Activated CD4-positive, alpha-beta T cell treated with anti-CD3 and anti-CD28 coated beads, Interleukin-2, amount 10 ng/mL, durations not matched to agents 24 days and 14 days (primary cell): ENCODE measurements around the gene SKIC8. TPM values are rescaled to one million over a fixed set of nuclear protein-coding genes. Genes with fewer than 3 reads are reported as not detected.
A peak's percentile ranks its signal among the peaks of the same experiment; 100 is the strongest.
"Not testable (repeated sequence)": the region's sequence is repeated elsewhere in the genome, so short reads cannot be mapped to it uniquely, and the experiment has no call there.

Experiments
- DNase-seq: peaks from one replicate; pipeline ENCODE4 v3.0.0; 2022
- H3K27ac Mint-ChIP-seq: one replicate; pipeline ENCODE4 v1.8.0; 2022; ENCODE audit warnings: mild to moderate bottlenecking, mixed read lengths
- H3K27me3 Mint-ChIP-seq: one replicate; pipeline ENCODE4 v1.8.0; 2022; ENCODE audit warnings: mixed read lengths
- H3K36me3 Mint-ChIP-seq: one replicate; pipeline ENCODE4 v1.8.0; 2022; ENCODE audit warnings: low read depth, mild to moderate bottlenecking, mixed read lengths
- H3K4me1 Mint-ChIP-seq: one replicate; pipeline ENCODE4 v1.8.0; 2021; ENCODE audit warnings: mixed read lengths
- H3K4me3 Mint-ChIP-seq: one replicate; pipeline ENCODE4 v1.8.0; 2022; ENCODE audit warnings: mild to moderate bottlenecking, moderate library complexity, mixed read lengths
- H3K9me3 Mint-ChIP-seq: one replicate; pipeline ENCODE4 v1.8.0; 2021; ENCODE audit warnings: mixed read lengths
- intact Hi-C: fragments of 100-400 bp; cut with micrococcal nuclease; formaldehyde crosslinking; loops from one replicate; pipeline ENCODE4 v1.15.1; 2023
- total RNA-seq: library from RNA; stranded (reverse); gene quantifications from 2 replicates; pipeline ENCODE4 v1.2.3, GENCODE V29; 2022

The SKIC8 gene
- total RNA-seq, 1 donor from 2014 or later = 57.6 TPM

DNA sequence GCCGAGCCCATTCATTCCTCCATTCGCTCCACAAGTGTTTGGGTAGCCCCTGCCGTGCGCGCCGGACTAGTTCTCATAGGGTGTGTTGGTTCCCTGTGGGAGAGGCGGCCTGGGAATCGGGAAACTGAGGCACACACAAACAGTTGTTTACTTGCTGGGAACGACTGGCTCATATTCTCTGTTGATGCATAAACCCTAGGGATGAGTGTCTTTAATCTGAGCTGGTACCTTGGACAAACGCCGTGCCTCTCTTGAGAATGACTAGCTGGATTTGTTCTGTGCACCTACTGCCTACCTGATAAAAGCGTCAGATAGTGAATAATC is 34.3 kb downstream of the SKIC8 start:
- no peaks in the 10 kb centered on the region for H3K27me3 Mint-ChIP-seq
- H3K4me3 Mint-ChIP-seq = peak overlapping the region; percentile 90
- DNase-seq = no peak
- peak overlapping the region; percentile 89 for H3K27ac Mint-ChIP-seq
- intact Hi-C loops = loop anchor here (2.0 kb wide), 1 partner anchor 34 kb away; the partner anchor contains the start of gene SKIC8
- H3K4me1 Mint-ChIP-seq = peaks cover 21% of the 10 kb centered on the region
- H3K9me3 Mint-ChIP-seq = no peaks in the 10 kb centered on the region
- H3K36me3 Mint-ChIP-seq = peaks cover 12% of the 10 kb centered on the region

DNA sequence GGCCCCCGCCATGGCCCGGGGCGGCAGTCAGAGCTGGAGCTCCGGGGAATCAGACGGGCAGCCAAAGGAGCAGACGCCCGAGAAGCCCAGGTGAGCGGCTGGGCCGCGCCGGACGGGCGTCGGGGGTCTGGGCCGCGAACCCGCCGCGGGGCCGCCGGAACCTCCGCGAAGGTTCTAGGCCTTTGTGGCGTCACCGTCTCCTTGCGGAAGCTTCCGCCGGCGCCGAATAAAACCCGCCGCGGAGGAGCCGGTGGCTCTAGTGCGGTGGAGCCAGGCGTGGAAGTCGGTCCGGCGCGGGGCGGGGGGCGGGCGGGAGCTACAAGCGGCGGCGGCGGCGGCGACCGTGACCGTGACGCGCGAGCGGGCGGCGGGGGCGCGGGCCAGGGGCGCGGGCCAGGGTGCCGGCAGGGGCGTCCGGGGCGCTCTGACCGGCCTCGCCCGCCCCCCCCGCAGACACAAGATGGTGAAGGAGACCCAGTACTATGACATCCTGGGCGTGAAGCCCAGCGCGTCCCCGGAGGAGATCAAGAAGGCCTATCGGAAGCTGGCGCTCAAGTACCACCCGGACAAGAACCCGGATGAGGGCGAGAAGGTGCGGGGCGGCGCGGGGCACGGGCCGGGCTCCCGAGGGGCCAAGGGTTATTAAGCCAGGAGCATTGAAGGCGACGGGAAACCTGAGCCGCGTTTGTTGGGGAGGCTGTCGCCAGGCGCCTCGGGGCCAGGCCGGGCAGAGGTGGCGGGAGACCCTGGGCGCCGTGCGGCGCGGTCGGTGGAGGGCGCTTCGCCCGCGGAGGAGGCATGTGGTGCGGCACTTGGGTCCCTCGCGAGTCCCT is 34.9 kb downstream of the SKIC8 start, which contains the start of gene DNAJA4:
Gene DNAJA4, plus strand, starts transcription at position 259 of the 833 bp plus-strand sequence. Its CDS starts 202 bp downstream, at position 461.
- intact Hi-C loops = loop anchor here (2.0 kb wide), 1 partner anchor 34 kb away; the partner anchor contains the start of gene SKIC8
- DNase-seq = peak; percentile 90
- Mint-ChIP-seq H3K9me3 (no peaks in the 10 kb centered on the region), H3K27ac (peak within 1 kb of the TSS; percentile 89), H3K4me1 (peaks cover 19% of the 10 kb centered on the region), H3K27me3 (no peaks in the 10 kb centered on the region), H3K4me3 (peak within 1 kb of the TSS; percentile 90), H3K36me3 (peaks cover 10% of the 10 kb centered on the region)

DNA sequence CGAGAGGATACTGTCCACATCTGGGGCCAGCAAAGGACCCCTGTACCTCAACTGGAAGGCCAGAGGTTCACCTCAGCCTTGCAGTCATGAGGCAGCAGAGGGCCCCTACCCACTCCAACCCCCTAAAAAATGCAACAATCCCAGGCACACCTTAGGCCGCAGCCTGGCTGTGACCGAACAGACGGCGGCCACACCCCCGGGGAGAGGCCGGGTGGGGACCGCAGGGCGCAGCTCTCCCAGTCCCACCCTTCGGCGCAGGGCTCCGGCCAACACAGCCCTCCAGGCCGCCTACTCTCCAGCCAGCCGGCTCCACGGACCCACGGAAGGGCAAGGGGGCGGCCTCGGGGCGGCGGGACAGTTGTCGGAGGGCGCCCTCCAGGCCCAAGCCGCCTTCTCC is 35.5 kb downstream of the SKIC8 start:
- peaks cover 19% of the 10 kb centered on the region for H3K4me1 Mint-ChIP-seq
- H3K27ac Mint-ChIP-seq = peak overlapping the region; percentile 79
- peaks cover 10% of the 10 kb centered on the region for H3K36me3 Mint-ChIP-seq
- peak; percentile 64 for DNase-seq
- no peaks in the 10 kb centered on the region for H3K27me3 Mint-ChIP-seq
- peak overlapping the region; percentile 67 for H3K4me3 Mint-ChIP-seq
- no peaks in the 10 kb centered on the region for H3K9me3 Mint-ChIP-seq
- intact Hi-C loops = loop anchor here (2.0 kb wide), 1 partner anchor 35 kb away; the partner anchor contains the start of gene SKIC8

DNA sequence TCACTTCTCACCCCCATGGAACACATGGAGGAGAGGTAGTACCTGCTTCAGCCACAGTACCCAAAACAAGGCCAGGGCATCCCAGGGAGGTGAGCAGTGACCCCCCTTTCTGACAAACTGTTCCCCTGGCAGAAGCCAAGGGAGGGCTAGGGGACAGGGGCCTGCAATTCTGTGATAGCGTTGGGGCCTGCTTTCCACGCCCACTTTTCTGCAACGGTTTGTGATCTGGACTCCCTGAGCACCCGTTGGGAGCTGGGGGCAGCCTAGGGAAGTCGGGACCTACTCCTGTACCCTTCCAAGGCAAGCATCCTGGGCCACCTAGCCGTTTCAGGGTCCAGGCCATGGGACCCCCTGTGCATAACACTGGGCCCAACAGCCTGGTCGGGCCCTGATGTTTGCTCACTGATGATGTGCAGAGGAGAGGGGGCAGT is 36.0 kb downstream of the SKIC8 start:
- intact Hi-C loops = no loop called here
- H3K4me3 Mint-ChIP-seq = peak overlapping the region; percentile 67
- DNase-seq = no peak
- no peaks in the 10 kb centered on the region for H3K27me3 Mint-ChIP-seq
- H3K9me3 Mint-ChIP-seq = no peaks in the 10 kb centered on the region
- H3K4me1 Mint-ChIP-seq = peaks cover 19% of the 10 kb centered on the region
- H3K27ac Mint-ChIP-seq = peak overlapping the region; percentile 79
- peaks cover 10% of the 10 kb centered on the region for H3K36me3 Mint-ChIP-seq

DNA sequence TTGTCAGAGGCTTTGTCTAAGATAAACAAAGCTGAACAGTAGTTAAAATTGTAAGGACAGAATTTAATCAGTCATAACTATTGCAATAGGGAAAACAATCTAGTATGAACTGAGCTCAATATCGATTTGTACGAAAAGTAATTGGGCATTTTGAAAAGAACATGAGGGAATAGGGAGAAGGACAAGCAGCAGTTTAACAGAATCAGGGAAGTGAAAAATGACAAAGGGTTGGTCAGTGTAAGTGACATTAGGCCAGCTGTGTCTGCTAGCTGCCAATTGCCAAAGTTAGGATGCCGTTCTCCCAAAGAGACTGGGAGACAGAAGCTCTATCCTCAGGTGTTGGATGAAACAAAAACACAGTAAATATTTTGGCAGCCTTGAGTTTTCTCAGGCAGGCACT is 38.3 kb downstream of the SKIC8 start:
- Mint-ChIP-seq H3K4me1 (peaks cover 9% of the 10 kb centered on the region), H3K9me3 (no peaks in the 10 kb centered on the region), H3K4me3 (no peak overlapping the region), H3K36me3 (peaks cover 6% of the 10 kb centered on the region), H3K27ac (no peak overlapping the region), H3K27me3 (no peaks in the 10 kb centered on the region)
- intact Hi-C loops = no loop called here
- no peak for DNase-seq

DNA sequence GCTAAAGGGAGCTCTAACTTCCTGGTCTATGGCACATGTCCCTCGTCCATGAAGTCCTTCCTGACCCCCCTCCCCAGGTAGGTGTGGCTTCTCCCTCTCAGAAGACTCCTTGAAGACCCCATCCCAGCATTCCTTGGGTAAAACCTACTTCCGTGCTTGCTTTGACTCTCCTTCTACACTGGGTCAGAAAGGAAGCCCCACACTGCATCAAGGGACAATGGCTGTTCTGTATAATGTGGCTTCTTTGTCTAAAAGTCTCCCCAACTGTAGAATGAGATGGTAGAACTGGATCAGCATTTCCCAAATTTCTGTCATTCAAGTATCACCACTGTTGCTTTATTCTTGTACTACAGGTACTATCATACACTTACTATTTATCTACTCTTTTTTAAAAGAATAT is 38.9 kb downstream of the SKIC8 start:
- no peak for DNase-seq
- intact Hi-C loops = no loop called here
- Mint-ChIP-seq H3K9me3 (no peaks in the 10 kb centered on the region), H3K27ac (no peak overlapping the region), H3K4me1 (peaks cover 4% of the 10 kb centered on the region), H3K36me3 (peaks cover 2% of the 10 kb centered on the region), H3K27me3 (no peaks in the 10 kb centered on the region), H3K4me3 (no peak overlapping the region)

DNA sequence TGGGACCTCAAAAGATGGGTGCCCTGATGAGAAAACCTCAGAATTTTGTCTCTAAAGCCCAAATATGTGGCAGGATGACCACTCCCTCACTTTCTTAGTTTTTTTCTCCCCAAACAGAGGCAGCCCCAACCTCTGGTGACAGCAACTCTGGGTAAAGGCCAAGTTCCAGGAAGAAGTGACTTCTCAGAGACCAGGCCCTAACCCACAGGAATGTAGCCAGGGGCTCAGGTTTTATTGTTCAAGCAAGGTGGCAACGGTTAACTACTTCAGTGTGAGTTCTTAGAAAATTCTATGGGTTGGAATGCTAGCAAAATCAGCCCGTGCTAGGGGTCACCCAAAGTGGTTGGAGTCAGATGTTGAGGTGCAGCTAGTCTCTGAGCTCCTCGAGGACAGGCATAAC is 40.2 kb downstream of the SKIC8 start:
- no peaks in the 10 kb centered on the region for H3K36me3 Mint-ChIP-seq
- DNase-seq = no peak
- intact Hi-C loops = no loop called here
- no peak overlapping the region for H3K27ac Mint-ChIP-seq
- no peaks in the 10 kb centered on the region for H3K9me3 Mint-ChIP-seq
- no peak overlapping the region for H3K4me3 Mint-ChIP-seq
- no peaks in the 10 kb centered on the region for H3K4me1 Mint-ChIP-seq
- H3K27me3 Mint-ChIP-seq = no peaks in the 10 kb centered on the region

DNA sequence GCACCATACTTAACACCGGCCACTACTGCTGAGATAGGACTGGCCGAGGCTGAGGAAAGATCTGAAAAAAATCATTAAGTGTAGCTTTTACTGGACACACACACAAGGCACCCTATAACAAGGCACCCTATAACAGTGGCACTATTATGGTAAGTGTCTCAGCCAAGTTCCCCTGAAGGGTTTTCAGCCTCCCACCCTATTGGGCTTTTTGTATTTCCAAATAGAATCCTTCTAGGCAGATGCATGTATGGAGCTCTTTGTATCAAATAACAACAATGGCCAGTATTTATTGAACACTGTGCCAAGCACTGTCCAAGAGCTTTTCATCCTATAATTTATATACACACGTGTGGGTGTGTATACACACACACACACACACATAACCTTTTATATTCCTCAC is 41.7 kb downstream of the SKIC8 start:
- Mint-ChIP-seq H3K27me3 (no peaks in the 10 kb centered on the region), H3K27ac (no peak overlapping the region), H3K4me1 (no peaks in the 10 kb centered on the region), H3K36me3 (no peaks in the 10 kb centered on the region), H3K9me3 (no peaks in the 10 kb centered on the region), H3K4me3 (no peak overlapping the region)
- no peak for DNase-seq
- intact Hi-C loops = no loop called here

DNA sequence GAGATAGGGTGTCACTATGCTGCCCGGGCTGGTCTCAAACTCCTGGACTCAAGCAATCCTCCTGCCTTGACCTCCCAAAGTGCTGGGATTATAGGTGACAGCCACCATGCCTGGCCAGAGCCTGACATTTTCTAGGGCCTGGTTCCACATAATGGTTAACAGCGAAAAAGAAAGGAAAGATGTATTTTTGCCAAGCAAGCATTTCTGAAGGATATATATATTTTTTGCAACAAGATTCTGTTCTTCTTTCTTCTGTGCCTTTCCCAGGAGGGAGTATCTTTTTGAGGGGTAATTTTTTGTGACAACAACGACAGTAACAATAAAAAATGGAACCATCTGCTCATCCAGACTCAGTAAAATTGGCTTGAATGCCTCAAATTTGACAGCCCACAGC is 43.4 kb downstream of the SKIC8 start:
- DNase-seq = no peak
- peaks cover 5% of the 10 kb centered on the region for H3K27me3 Mint-ChIP-seq
- H3K4me3 Mint-ChIP-seq = no peak overlapping the region
- H3K9me3 Mint-ChIP-seq = no peaks in the 10 kb centered on the region
- no peaks in the 10 kb centered on the region for H3K36me3 Mint-ChIP-seq
- intact Hi-C loops = no loop called here
- no peaks in the 10 kb centered on the region for H3K4me1 Mint-ChIP-seq
- no peak overlapping the region for H3K27ac Mint-ChIP-seq

DNA sequence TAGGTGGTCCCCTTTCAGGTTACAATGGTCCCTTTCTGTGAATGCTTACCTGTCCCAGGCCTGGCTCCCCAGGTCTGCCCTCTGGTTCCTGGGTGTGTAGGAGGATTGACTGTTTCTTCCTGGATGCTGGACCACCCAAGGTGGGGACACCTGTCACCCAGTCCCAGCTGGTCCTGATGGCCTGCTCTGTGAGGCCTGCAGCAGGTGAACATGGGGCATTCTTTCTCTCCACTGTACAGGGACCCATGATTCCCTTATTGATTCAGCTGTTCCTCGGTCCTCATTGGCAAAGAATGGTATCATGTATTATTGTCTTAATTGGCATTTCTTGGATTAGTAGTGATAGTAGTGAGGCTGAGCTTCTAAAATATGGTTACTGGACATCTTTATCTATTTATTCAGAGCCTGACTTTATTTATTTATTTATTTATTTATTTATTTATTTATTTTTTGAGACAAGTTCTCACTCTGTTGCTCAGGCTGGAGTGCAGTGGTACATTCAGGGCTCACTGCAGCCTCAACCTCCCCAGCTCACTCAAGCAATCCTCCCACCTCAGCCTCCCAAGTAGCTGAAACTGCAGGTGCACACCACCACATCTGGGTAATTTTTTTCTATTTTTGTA is 43.9 kb downstream of the SKIC8 start:
- no peak for DNase-seq
- no peak overlapping the region for H3K27ac Mint-ChIP-seq
- no peaks in the 10 kb centered on the region for H3K9me3 Mint-ChIP-seq
- H3K4me1 Mint-ChIP-seq = no peaks in the 10 kb centered on the region
- H3K27me3 Mint-ChIP-seq = peaks cover 5% of the 10 kb centered on the region
- no peak overlapping the region for H3K4me3 Mint-ChIP-seq
- intact Hi-C loops = no loop called here
- H3K36me3 Mint-ChIP-seq = no peaks in the 10 kb centered on the region

DNA sequence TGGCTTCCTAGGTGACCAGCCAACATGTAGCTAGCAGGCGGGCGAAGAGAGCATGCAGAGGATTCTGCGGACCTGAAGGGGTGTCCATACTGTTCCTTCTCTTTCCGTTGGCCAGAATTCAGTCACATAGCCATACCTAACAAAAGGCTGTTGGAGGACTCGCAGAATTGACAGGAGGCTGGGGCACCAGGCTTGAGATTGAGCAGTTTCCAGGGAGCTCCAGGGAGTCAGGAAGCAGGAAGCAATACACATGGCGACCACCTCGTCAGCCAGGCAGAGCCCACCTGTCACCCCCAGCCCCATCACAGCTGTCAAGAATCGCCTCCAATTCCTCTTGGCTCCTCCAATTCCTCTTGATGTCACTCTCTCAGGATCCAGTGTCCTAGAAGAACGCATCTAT is 48.3 kb downstream of the SKIC8 start:
- no peaks in the 10 kb centered on the region for H3K9me3 Mint-ChIP-seq
- no peak for DNase-seq
- H3K36me3 Mint-ChIP-seq = no peaks in the 10 kb centered on the region
- H3K27ac Mint-ChIP-seq = no peak overlapping the region
- intact Hi-C loops = no loop called here
- peaks cover 5% of the 10 kb centered on the region for H3K27me3 Mint-ChIP-seq
- H3K4me1 Mint-ChIP-seq = no peaks in the 10 kb centered on the region
- no peak overlapping the region for H3K4me3 Mint-ChIP-seq

DNA sequence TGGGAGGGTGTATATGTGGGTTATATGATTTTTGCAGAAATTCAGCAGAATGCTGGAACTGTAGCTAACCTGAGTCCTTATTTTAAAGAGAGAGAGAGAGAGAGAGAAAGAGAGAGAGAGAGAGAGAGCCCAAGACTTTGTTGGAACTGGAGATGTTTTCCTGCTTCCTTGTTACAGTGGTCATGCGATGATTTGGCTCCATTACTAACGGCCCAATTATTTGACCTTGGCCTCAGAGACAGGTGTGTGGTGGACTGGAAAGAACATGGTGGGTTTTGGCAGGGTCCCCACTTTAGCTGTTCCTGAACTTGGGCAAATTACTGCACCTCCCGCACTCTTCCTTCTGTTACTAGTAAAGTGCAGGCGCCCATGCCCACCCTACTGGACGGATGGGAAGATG is 50.3 kb downstream of the SKIC8 start:
- no peak overlapping the region for H3K27ac Mint-ChIP-seq
- H3K4me1 Mint-ChIP-seq = no peaks in the 10 kb centered on the region
- no peaks in the 10 kb centered on the region for H3K36me3 Mint-ChIP-seq
- H3K9me3 Mint-ChIP-seq = no peaks in the 10 kb centered on the region
- intact Hi-C loops = no loop called here
- no peak overlapping the region for H3K4me3 Mint-ChIP-seq
- peaks cover 5% of the 10 kb centered on the region for H3K27me3 Mint-ChIP-seq
- no peak for DNase-seq

DNA sequence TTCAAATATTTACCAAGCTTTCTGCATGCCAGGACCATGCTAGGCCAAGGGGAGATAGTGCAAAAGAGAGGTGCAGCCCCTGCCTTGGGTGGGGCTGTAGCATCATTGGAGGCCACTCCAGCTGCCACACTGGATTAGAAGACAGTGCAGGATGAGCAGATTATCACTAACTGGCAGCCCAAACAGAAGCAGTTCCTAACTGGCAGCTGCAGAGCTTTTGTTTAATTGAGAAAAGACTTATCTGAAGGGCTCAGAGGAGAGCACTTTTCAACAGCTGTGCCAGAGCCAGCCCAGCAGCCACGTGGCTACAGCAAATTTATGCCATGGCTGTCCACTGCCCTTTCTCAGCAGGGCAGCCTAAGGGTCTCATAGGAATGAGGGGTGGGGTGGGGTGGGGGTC is 51.5 kb downstream of the SKIC8 start:
- H3K36me3 Mint-ChIP-seq = no peaks in the 10 kb centered on the region
- peaks cover 5% of the 10 kb centered on the region for H3K27me3 Mint-ChIP-seq
- no peaks in the 10 kb centered on the region for H3K9me3 Mint-ChIP-seq
- no peak overlapping the region for H3K27ac Mint-ChIP-seq
- H3K4me3 Mint-ChIP-seq = no peak overlapping the region
- no peak for DNase-seq
- H3K4me1 Mint-ChIP-seq = no peaks in the 10 kb centered on the region
- intact Hi-C loops = no loop called here

DNA sequence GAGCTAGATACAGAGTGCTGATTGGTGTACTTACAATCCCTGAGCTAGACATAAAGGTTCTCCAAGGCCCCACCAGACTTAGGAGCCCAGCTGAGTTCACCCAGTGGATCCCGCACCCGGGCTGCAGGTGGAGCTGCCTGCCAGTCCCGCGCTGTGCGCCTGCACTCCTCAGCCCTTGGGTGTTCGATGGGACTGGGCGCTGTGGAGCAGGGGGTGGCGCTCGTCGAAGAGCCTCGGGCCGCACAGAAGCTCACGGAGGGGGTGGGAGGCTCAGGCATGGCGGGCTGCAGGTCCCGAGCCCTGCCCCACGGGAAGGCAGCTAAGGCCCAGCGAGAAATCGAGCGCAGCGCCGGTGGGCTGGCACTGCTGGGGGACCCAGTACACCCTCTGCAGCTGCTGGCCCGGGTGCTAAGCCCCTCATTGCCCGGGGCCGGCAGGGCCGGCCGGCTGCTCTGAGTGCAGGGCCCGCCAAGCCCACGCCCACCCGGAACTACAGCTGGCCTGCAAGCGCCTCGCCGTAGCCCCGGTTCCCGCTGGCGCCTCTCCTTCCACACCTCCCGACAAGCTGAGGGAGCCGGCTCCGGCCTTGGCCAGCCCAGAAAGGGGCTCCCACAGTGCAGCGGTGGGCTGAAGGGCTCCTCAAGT is 53.3 kb downstream of the SKIC8 start:
- H3K27me3 Mint-ChIP-seq, intact Hi-C loops, H3K9me3 Mint-ChIP-seq, H3K4me3 Mint-ChIP-seq, DNase-seq, H3K27ac Mint-ChIP-seq, H3K36me3 Mint-ChIP-seq, H3K4me1 Mint-ChIP-seq: not testable (repeated sequence)
